Psoas muscle (tissue), 8 donors: ENCODE results near the gene KXD1. TPM values are rescaled to one million over a fixed set of nuclear protein-coding genes. Genes with fewer than 3 reads are reported as not detected.

Experiments used
- ATAC-seq, 4 donors: fragments of 200-7000 bp; cut with Tn5 transposase; one replicate each; pipeline ENCODE4 v1.9.1; 2020; ENCODE audit warnings: moderate library complexity in 3 of 4, mild to moderate bottlenecking in 2 of 4
- DNase-seq, 2 donors: peaks; one replicate each; pipeline ENCODE4 v3.0.0-alpha.2; 2020
- H3K27ac ChIP-seq: fragments of 200-600 bp; one replicate; pipeline ENCODE4 v1.8.0; 2022
- H3K27me3 ChIP-seq, 3 donors: fragments of 200-600 bp in 1 of 3; one replicate each; pipeline versions ENCODE4 v1.6.1 to v1.8.0; 2013 to 2022; ENCODE audit warnings: low read length in 2 of 3, mild to moderate bottlenecking in 2 of 3, moderate library complexity in 1 of 3; ENCODE audit not compliant: insufficient read depth in 3 of 3
- H3K36me3 ChIP-seq, 2 donors: fragments of 200-600 bp in 1 of 2; one replicate each; pipeline versions ENCODE4 v1.6.1 to v1.8.0; 2013 to 2022; ENCODE audit warnings: low read depth in 1 of 2, mild to moderate bottlenecking in 1 of 2, moderate library complexity in 1 of 2; ENCODE audit not compliant: insufficient read depth in 1 of 2
- H3K4me1 ChIP-seq: fragments of 200-600 bp; one replicate; pipeline ENCODE4 v1.8.0; 2022
- H3K4me3 ChIP-seq: fragments of 200-600 bp; one replicate; pipeline ENCODE4 v1.8.0; 2022; ENCODE audit warnings: mild to moderate bottlenecking
- H3K9me3 ChIP-seq: fragments of 200-600 bp; one replicate; pipeline ENCODE4 v1.8.0; 2022
- WGBS, 3 donors: extraction: QIAGEN DNeasy Blood & Tissue Kit; methylation state at CpG; one replicate each; pipeline versions ENCODE4 v1.1.6 to v1.1.7; 2013; 5-methylcytosine and 5-hydroxymethylcytosine counted together
- intact Hi-C, 2 donors: fragments of 100-400 bp; cut with DNase I; formaldehyde crosslinking; loops; one replicate each; pipeline versions ENCODE4 v1.11.0 to v1.14.2; 2022
- polyA plus RNA-seq, 3 donors: library from polyadenylated mRNA; stranded (reverse); fragments of 200-250 nt; gene quantifications; one replicate each; pipeline ENCODE4 v1.2.3, GENCODE V29; 2013
- total RNA-seq, 4 donors: library from RNA; stranded (reverse); fragmentation: NEBNext Ultra II Directional in 2 of 4; extraction: Animal tissue kit (Norgen Biotek cat#: 25700) in 2 of 4; gene quantifications; one replicate each; pipeline versions ENCODE4 v1.2.1 to v1.2.4, GENCODE V29; 2021 to 2023
- TF ChIP-seq, protein P1 (sequence below): fragments of 200-600 bp; IDR thresholded peaks from one replicate; pipeline ENCODE4 v1.8.0; 2022; ENCODE audit warnings: antibody characterized with exemption
- donor health status: healthy with polysubstance abuse.
- donor health status: DM: no; HTN: no; CAD: no; lungs with moderate emphysema.
- donor health status: Bipolar disorder and iron deficiency.
- donor health status: healthy.
- donor health status: DM: yes; HTN: yes; CAD: no.
- donor health status: DM: no; HTN: no; CAD: no.
- donor health status: DM: no; HTN: no; CAD: no.
- donor health status: DM: yes; HTN: yes; CAD: no.

The KXD1 gene
- total and polyA plus RNA-seq, 7 donors, result 38.9 to 144 (median 76.5) TPM

DNA sequence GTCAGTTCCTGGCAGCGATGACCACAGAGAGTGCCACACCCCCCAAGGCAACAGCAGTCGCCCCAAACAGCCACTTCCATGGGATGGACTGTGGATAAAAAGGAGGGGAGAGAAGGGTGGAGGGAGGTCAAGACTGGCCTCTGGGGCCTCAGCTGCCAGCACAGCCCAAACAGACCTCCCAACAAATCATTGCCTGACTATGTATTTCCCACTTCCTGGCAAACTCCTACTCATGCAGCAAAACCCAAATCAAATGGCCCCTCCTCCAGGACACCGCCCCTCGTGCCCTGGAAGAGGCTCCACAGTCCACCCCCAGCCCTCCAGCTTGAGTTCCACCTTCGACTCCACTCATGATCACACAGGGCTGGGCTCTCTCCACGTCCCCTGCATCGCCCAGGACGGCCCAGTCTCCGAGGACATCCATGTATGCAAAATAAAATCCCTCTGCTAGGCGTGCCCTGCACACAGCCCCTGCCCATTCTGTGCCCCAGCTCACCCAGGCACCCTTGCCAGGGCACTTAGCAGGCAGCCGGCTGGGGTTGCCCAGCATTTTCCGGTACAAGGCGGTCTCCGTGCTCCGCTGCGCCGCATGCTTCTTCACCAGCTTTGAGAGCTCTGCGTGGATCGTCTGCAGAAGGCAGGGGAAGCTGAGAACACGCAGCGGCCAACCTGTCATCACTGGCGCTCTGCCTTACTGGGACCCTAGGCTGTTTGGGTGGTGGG is 25.3 kb upstream of the KXD1 start:
- Histone ChIP-seq H3K4me3 (no peak overlapping the region), H3K27me3 (no peaks in the 10 kb centered on the region), H3K4me1 (no peaks in the 10 kb centered on the region), H3K27ac (no peak overlapping the region), H3K9me3 (no peaks in the 10 kb centered on the region), H3K36me3 (peaks cover 0 to 58% of the 10 kb centered on the region in 2 donors)
- ATAC-seq, result no peak
- DNase-seq, result no peak
- whole genome bisulfite sequencing, 3 donors, result 96% methylated on average over 22 of the region's 22 CpGs
- TF ChIP-seq, protein P1, sequence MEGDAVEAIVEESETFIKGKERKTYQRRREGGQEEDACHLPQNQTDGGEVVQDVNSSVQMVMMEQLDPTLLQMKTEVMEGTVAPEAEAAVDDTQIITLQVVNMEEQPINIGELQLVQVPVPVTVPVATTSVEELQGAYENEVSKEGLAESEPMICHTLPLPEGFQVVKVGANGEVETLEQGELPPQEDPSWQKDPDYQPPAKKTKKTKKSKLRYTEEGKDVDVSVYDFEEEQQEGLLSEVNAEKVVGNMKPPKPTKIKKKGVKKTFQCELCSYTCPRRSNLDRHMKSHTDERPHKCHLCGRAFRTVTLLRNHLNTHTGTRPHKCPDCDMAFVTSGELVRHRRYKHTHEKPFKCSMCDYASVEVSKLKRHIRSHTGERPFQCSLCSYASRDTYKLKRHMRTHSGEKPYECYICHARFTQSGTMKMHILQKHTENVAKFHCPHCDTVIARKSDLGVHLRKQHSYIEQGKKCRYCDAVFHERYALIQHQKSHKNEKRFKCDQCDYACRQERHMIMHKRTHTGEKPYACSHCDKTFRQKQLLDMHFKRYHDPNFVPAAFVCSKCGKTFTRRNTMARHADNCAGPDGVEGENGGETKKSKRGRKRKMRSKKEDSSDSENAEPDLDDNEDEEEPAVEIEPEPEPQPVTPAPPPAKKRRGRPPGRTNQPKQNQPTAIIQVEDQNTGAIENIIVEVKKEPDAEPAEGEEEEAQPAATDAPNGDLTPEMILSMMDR, result no peak
- intact Hi-C loops, result no loop called here

DNA sequence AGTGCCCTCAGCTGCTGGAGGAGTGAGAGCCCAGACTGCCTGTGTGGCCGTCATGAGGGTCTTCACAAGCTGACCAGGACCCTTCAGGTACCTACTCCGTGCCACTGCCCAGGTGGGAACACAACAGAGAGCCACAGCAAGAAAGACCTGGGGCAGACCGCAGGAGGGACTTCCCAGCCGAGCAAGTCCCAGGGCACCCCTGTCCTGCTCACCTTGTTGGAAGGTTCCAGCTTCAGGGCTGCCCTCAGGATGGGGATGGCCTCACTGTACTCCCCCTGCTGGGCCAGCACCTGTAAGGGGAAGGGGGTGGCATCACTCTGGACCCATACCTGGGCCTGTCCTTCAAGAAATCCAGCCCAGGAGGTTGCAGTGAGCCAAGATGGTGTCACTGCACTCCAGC is 24.6 kb upstream of the KXD1 start:
- Histone ChIP-seq H3K9me3 (no peaks in the 10 kb centered on the region), H3K27me3 (no peaks in the 10 kb centered on the region), H3K4me1 (no peaks in the 10 kb centered on the region), H3K27ac (no peak overlapping the region), H3K36me3 (peaks cover 0 to 65% of the 10 kb centered on the region in 2 donors), H3K4me3 (no peak overlapping the region)
- ATAC-seq, result no peak
- WGBS, 3 donors, result 93 to 98% (median 94%) methylated on average over 4 of the region's 4 CpGs
- TF ChIP-seq, protein P1, result no peak
- intact Hi-C loops, result no loop called here
- no peak for DNase-seq

GRCh38 chr19:18536475-18536874 is 21.2 kb upstream of the KXD1 start:
- Histone ChIP-seq H3K27ac (no peak overlapping the region), H3K27me3 (no peaks in the 10 kb centered on the region), H3K36me3 (peaks cover 0 to 89% of the 10 kb centered on the region in 2 donors), H3K4me3 (no peak overlapping the region), H3K4me1 (no peaks in the 10 kb centered on the region), H3K9me3 (no peaks in the 10 kb centered on the region)
- ATAC-seq (no peak), DNase-seq (no peak)
- TF ChIP-seq, protein P1, result no peak
- 93 to 97% (median 95%) methylated on average over 10 of the region's 10 CpGs for WGBS, 3 donors
- intact Hi-C loops, result no loop called here

DNA sequence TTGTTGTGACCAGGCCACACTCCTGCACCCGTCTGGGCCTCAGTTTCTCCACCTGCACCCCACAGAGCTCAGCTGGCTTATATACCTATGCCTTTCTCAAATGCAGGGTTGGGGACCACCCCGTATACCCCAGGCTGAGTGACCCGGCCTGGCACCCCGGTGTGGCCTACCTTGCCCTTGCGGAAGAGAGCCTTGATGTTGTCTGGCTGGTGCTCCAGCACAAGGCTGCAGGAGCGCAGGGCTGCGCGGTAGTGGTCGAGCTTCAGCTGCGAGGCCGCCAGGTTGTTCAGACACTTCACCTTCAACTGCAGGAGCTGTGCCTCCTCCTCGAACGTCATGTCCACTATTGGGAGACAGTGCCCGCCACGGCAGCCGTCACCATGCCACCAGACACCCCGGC is 20.2 kb upstream of the KXD1 start:
- ATAC-seq (no peak), DNase-seq (no peak)
- intact Hi-C loops, result no loop called here
- Histone ChIP-seq H3K27ac (no peak overlapping the region), H3K36me3 (peaks cover 0 to 80% of the 10 kb centered on the region in 2 donors), H3K4me3 (no peak overlapping the region), H3K27me3 (no peaks in the 10 kb centered on the region), H3K9me3 (no peaks in the 10 kb centered on the region), H3K4me1 (peaks cover 5% of the 10 kb centered on the region)
- WGBS, 3 donors, result 92 to 97% (median 93%) methylated on average over 17 of the region's 17 CpGs
- TF ChIP-seq, protein P1, result no peak

DNA sequence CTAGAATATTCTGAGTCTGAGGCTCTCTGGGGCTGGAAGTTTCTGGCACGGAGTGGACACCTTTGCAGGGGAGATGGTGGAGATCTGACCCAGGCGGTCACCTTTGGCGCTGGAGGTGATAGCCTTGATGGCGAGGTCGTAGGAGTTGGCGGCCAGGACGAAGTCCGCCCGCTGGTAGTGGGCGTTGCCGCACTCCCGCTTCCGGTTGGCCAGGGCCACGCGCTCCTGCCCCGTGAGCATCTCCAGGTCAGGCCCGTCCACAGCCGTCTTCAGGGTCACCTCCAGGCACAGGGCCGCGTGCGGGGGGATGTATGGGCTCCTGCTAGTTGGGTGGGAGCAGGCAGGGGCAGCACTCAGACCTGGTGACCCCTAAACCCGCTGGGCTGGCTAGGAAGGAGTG is 19.6 kb upstream of the KXD1 start:
- H3K9me3 ChIP-seq, result no peaks in the 10 kb centered on the region
- DNase-seq (no peak), ATAC-seq (no peak)
- no peak overlapping the region for H3K4me3 ChIP-seq
- H3K27ac ChIP-seq, result no peak overlapping the region
- peaks cover 0 to 73% of the 10 kb centered on the region in 2 donors for H3K36me3 ChIP-seq
- intact Hi-C loops, result no loop called here
- peaks cover 5% of the 10 kb centered on the region for H3K4me1 ChIP-seq
- H3K27me3 ChIP-seq, result no peaks in the 10 kb centered on the region
- TF ChIP-seq, protein P1, result no peak
- WGBS, 3 donors, result 92 to 96% (median 93%) methylated on average over 22 of the region's 22 CpGs
